ENCODE data around the gene PDS5A. TPM values are rescaled to one million over a fixed set of nuclear protein-coding genes. Genes with fewer than 3 reads are reported as not detected.
"Not testable (repeated sequence)": the region's sequence is repeated elsewhere in the genome, so short reads cannot be mapped to it uniquely, and the experiment has no call there.

Gene PDS5A
- total RNA-seq, 1 donor: 120 TPM

GRCh38 chr4:39936565-39937418, 40.9 kb downstream of the PDS5A start:
- Histone ChIP-seq H3K27me3 (ENCODE audit: insufficient read depth, low read length) (no peaks in the 10 kb centered on the region), H3K4me3 (ENCODE audit: low read length) (no peak overlapping the region), H3K9me3 (ENCODE audit: low read depth, low read length) (no peaks in the 10 kb centered on the region), H3K4me1 (ENCODE audit: insufficient read depth, low read length) (peaks cover 43% of the 10 kb centered on the region)

GRCh38 chr4:39933671-39934590, 43.8 kb downstream of the PDS5A start:
- no peak overlapping the region for H3K4me3 ChIP-seq (ENCODE audit: low read length)
- H3K27me3 ChIP-seq (ENCODE audit: insufficient read depth, low read length): no peaks in the 10 kb centered on the region
- H3K9me3 ChIP-seq (ENCODE audit: low read depth, low read length): no peaks in the 10 kb centered on the region
- H3K4me1 ChIP-seq (ENCODE audit: insufficient read depth, low read length): peaks cover 52% of the 10 kb centered on the region

- Histone ChIP-seq H3K4me1 (ENCODE audit: insufficient read depth, low read length) (peaks cover 50% of the 10 kb centered on the region), H3K27me3 (ENCODE audit: insufficient read depth, low read length) (no peaks in the 10 kb centered on the region), H3K4me3 (ENCODE audit: low read length) (no peak overlapping the region), H3K9me3 (ENCODE audit: low read depth, low read length) (no peaks in the 10 kb centered on the region)
Observed at GRCh38 chr4:39932776-39933402, 44.8 kb downstream of the PDS5A start.

GRCh38 chr4:39931441-39931901, 46.2 kb downstream of the PDS5A start:
- Histone ChIP-seq H3K4me1 (ENCODE audit: insufficient read depth, low read length) (peaks cover 36% of the 10 kb centered on the region), H3K27me3 (ENCODE audit: insufficient read depth, low read length) (no peaks in the 10 kb centered on the region), H3K4me3 (ENCODE audit: low read length) (no peak overlapping the region), H3K9me3 (ENCODE audit: low read depth, low read length) (no peaks in the 10 kb centered on the region)

GRCh38 chr4:39928538-39928937, 49.2 kb downstream of the PDS5A start:
- Histone ChIP-seq H3K4me1 (ENCODE audit: insufficient read depth, low read length) (peaks cover 25% of the 10 kb centered on the region), H3K9me3 (ENCODE audit: low read depth, low read length) (no peaks in the 10 kb centered on the region), H3K4me3 (ENCODE audit: low read length) (no peak overlapping the region), H3K27me3 (ENCODE audit: insufficient read depth, low read length) (no peaks in the 10 kb centered on the region)

GRCh38 chr4:39924014-39924413, 53.7 kb downstream of the PDS5A start:
- Histone ChIP-seq H3K4me3 (ENCODE audit: low read length) (no peak overlapping the region), H3K4me1 (ENCODE audit: insufficient read depth, low read length) (no peaks in the 10 kb centered on the region), H3K27me3 (ENCODE audit: insufficient read depth, low read length) (no peaks in the 10 kb centered on the region), H3K9me3 (ENCODE audit: low read depth, low read length) (no peaks in the 10 kb centered on the region)

GRCh38 chr4:39922399-39922798, 55.3 kb downstream of the PDS5A start:
- Histone ChIP-seq H3K9me3 (ENCODE audit: low read depth, low read length) (no peaks in the 10 kb centered on the region), H3K4me3 (ENCODE audit: low read length) (no peak overlapping the region), H3K4me1 (ENCODE audit: insufficient read depth, low read length) (no peaks in the 10 kb centered on the region), H3K27me3 (ENCODE audit: insufficient read depth, low read length) (no peaks in the 10 kb centered on the region)

- no peak overlapping the region for H3K4me3 ChIP-seq (ENCODE audit: low read length)
- H3K4me1 ChIP-seq (ENCODE audit: insufficient read depth, low read length): no peaks in the 10 kb centered on the region
- no peaks in the 10 kb centered on the region for H3K9me3 ChIP-seq (ENCODE audit: low read depth, low read length)
- no peaks in the 10 kb centered on the region for H3K27me3 ChIP-seq (ENCODE audit: insufficient read depth, low read length)
Observed at GRCh38 chr4:39913471-39913870, 64.2 kb downstream of the PDS5A start.

- H3K4me1 ChIP-seq (ENCODE audit: insufficient read depth, low read length): no peaks in the 10 kb centered on the region
- no peak overlapping the region for H3K4me3 ChIP-seq (ENCODE audit: low read length)
- H3K9me3 ChIP-seq (ENCODE audit: low read depth, low read length): no peaks in the 10 kb centered on the region
- no peaks in the 10 kb centered on the region for H3K27me3 ChIP-seq (ENCODE audit: insufficient read depth, low read length)
Observed at GRCh38 chr4:39910064-39910463, 67.6 kb downstream of the PDS5A start.

- Histone ChIP-seq H3K27me3 (ENCODE audit: insufficient read depth, low read length) (no peaks in the 10 kb centered on the region), H3K9me3 (ENCODE audit: low read depth, low read length) (no peaks in the 10 kb centered on the region), H3K4me3 (ENCODE audit: low read length) (no peak overlapping the region), H3K4me1 (ENCODE audit: insufficient read depth, low read length) (no peaks in the 10 kb centered on the region)
Observed at GRCh38 chr4:39908284-39908683, 69.4 kb downstream of the PDS5A start.

GRCh38 chr4:39905656-39906055, 72.1 kb downstream of the PDS5A start:
- Histone ChIP-seq H3K4me1 (ENCODE audit: insufficient read depth, low read length) (no peaks in the 10 kb centered on the region), H3K27me3 (ENCODE audit: insufficient read depth, low read length) (no peaks in the 10 kb centered on the region), H3K4me3 (ENCODE audit: low read length) (no peak overlapping the region), H3K9me3 (ENCODE audit: low read depth, low read length) (no peaks in the 10 kb centered on the region)

- not testable (repeated sequence) for H3K9me3 ChIP-seq (ENCODE audit: low read depth, low read length); H3K4me3 ChIP-seq (ENCODE audit: low read length); H3K27me3 ChIP-seq (ENCODE audit: insufficient read depth, low read length); H3K4me1 ChIP-seq (ENCODE audit: insufficient read depth, low read length)
Observed at GRCh38 chr4:39905019-39905418, 72.7 kb downstream of the PDS5A start.

GRCh38 chr4:39900966-39901365, 76.7 kb downstream of the PDS5A start:
- no peaks in the 10 kb centered on the region for H3K4me1 ChIP-seq (ENCODE audit: insufficient read depth, low read length)
- no peak overlapping the region for H3K4me3 ChIP-seq (ENCODE audit: low read length)
- no peaks in the 10 kb centered on the region for H3K9me3 ChIP-seq (ENCODE audit: low read depth, low read length)
- no peaks in the 10 kb centered on the region for H3K27me3 ChIP-seq (ENCODE audit: insufficient read depth, low read length)

- no peaks in the 10 kb centered on the region for H3K9me3 ChIP-seq (ENCODE audit: low read depth, low read length)
- H3K4me1 ChIP-seq (ENCODE audit: insufficient read depth, low read length): no peaks in the 10 kb centered on the region
- H3K27me3 ChIP-seq (ENCODE audit: insufficient read depth, low read length): no peaks in the 10 kb centered on the region
- no peak overlapping the region for H3K4me3 ChIP-seq (ENCODE audit: low read length)
Observed at GRCh38 chr4:39899291-39899690, 78.4 kb downstream of the PDS5A start.

- Histone ChIP-seq H3K9me3 (ENCODE audit: low read depth, low read length) (no peaks in the 10 kb centered on the region), H3K27me3 (ENCODE audit: insufficient read depth, low read length) (no peaks in the 10 kb centered on the region), H3K4me1 (ENCODE audit: insufficient read depth, low read length) (no peaks in the 10 kb centered on the region), H3K4me3 (ENCODE audit: low read length) (no peak overlapping the region)
Observed at GRCh38 chr4:39898015-39898414, 79.7 kb downstream of the PDS5A start.

Measured in mononuclear cell (primary cell).